ENCODE measurements around the gene PRMT3. TPM values are rescaled to one million over a fixed set of nuclear protein-coding genes. Genes with fewer than 3 reads are reported as not detected.
"Not testable (repeated sequence)": the region's sequence is repeated elsewhere in the genome, so short reads cannot be mapped to it uniquely, and the experiment has no call there.

The PRMT3 gene
- total RNA-seq, 1 experiment from 2014 or later = 22.6 TPM

DNA sequence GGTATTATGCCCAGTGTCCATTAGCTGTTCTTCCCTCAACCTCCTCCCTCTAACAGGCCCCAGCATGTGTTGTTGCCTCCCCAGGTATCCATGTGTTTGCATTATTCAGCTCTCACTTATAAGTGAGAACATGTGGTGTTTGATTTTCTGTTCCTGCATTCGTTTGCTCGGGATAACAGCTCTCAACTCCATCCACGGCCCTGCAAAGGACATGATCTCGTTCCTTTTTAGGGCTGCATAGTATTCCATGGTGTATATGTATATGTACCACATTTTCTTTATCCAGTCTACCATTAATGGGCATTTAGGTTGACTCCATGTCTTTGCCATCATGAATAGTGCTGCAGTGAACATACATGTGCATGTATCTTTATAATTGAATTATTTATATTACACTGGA lies 82.8 kb downstream of the PRMT3 start:
- Histone ChIP-seq H3K9me3 (ENCODE audit: control insufficient read depth, low read depth, low read length) (no peaks in the 10 kb centered on the region), H2BK15ac (ENCODE audit: low read depth, low read length) (no peak overlapping the region), H2AK5ac (ENCODE audit: insufficient read length, low read length) (no peak overlapping the region), H2BK20ac (ENCODE audit: low read depth, low read length, poor library complexity, severe bottlenecking) (no peak overlapping the region), H3K56ac (ENCODE audit: insufficient read length, low read depth, low read length) (no peak overlapping the region), H2AFZ (ENCODE audit: low read length) (no peak overlapping the region), H4K8ac (replicated peaks; ENCODE audit: insufficient read length, low read depth, low read length) (no peak overlapping the region), H4K91ac (ENCODE audit: insufficient read length, low read depth, low read length) (no peak overlapping the region), H4K20me1 (ENCODE audit: control insufficient read depth, insufficient read depth, insufficient read length) (no peaks in the 10 kb centered on the region), H3K79me1 (ENCODE audit: insufficient read depth, low read depth, low read length, poor library complexity, severe bottlenecking) (no peaks in the 10 kb centered on the region), H3K23ac (ENCODE audit: insufficient read length, low read depth, low read length) (no peak overlapping the region), H2BK5ac (ENCODE audit: insufficient read length, low read length) (no peak overlapping the region), H3K4me2 (ENCODE audit: insufficient read depth, insufficient read length, low read length) (no peak overlapping the region), H3T11ph (ENCODE audit: low read length) (no peak overlapping the region), H3K79me2 (ENCODE audit: insufficient read depth, low read length) (no peaks in the 10 kb centered on the region), H3K4ac (ENCODE audit: low read depth, low read length) (no peak overlapping the region), H2BK120ac (ENCODE audit: low read depth, low read length, poor library complexity, severe bottlenecking) (no peak overlapping the region), H2BK12ac (ENCODE audit: insufficient read length, low read depth, low read length) (no peak overlapping the region), H3K9ac (ENCODE audit: extremely low read depth, insufficient read length, low read length) (no peak overlapping the region), H4K5ac (ENCODE audit: insufficient read length, low read depth, low read length) (no peak overlapping the region), H3K4me1 (ENCODE audit: insufficient read depth, low read length) (peaks cover 6% of the 10 kb centered on the region; the same call in 1 of the 2 replicates), H3K18ac (ENCODE audit: insufficient read length, low read depth, low read length) (no peak overlapping the region), H3K27ac (ENCODE audit: insufficient read length, low read depth, low read length) (no peak overlapping the region), H3K14ac (ENCODE audit: insufficient read depth, low read length) (no peak overlapping the region), H3K27me3 (ENCODE audit: insufficient read depth, low read length) (no peaks in the 10 kb centered on the region), H3K23me2 (ENCODE audit: insufficient read length, low read depth, low read length, poor library complexity, severe bottlenecking) (no peaks in the 10 kb centered on the region)
- no peak overlapping the region for H3K4me3 Mint-ChIP-seq
- DNase-seq = no peak
- no peak overlapping the region for H3K27ac Mint-ChIP-seq
- peaks cover 10 to 13% (median 12%) of the 10 kb centered on the region in 3 experiments for H3K36me3 Mint-ChIP-seq (ENCODE audit: insufficient read depth in 1 of 3, low read depth in 3 of 3)
- H3K9me3 Mint-ChIP-seq = peaks cover 2 to 4% of the 10 kb centered on the region in 2 experiments; a peak in 1 of 5 replicates
- no peaks in the 10 kb centered on the region for H3K27me3 Mint-ChIP-seq (ENCODE audit: low read depth)
- peaks cover 20 to 22% of the 10 kb centered on the region in 2 experiments for H3K4me1 Mint-ChIP-seq
- no CpG with 5 or more reads among the region's 4 CpGs for WGBS (ENCODE audit: extremely low coverage, insufficient read length, low lambda C conversion rate)
- TF ChIP-seq, protein P1, sequence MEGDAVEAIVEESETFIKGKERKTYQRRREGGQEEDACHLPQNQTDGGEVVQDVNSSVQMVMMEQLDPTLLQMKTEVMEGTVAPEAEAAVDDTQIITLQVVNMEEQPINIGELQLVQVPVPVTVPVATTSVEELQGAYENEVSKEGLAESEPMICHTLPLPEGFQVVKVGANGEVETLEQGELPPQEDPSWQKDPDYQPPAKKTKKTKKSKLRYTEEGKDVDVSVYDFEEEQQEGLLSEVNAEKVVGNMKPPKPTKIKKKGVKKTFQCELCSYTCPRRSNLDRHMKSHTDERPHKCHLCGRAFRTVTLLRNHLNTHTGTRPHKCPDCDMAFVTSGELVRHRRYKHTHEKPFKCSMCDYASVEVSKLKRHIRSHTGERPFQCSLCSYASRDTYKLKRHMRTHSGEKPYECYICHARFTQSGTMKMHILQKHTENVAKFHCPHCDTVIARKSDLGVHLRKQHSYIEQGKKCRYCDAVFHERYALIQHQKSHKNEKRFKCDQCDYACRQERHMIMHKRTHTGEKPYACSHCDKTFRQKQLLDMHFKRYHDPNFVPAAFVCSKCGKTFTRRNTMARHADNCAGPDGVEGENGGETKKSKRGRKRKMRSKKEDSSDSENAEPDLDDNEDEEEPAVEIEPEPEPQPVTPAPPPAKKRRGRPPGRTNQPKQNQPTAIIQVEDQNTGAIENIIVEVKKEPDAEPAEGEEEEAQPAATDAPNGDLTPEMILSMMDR (conservative IDR thresholded peaks at IDR 0.05) = no peak

DNA sequence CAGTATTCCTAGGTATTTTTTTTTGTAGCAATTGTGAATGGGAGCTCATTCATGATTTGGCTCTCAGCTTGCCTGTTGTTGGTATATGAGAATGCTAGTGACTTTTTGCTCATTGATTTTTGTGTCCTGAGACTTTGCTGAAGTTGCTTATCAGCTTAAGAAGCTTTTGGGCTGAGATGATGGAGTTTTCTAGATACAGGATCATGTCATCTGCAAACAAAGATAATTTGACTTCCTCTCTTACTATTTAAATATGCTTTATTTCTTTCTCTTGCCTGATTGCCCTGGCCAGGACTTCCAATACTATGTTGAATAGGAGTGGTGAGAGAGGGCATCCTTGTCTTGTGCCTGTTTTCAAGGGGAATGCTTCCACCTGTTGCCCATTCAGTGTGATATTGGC lies 84.4 kb downstream of the PRMT3 start:
- H3K27ac ChIP-seq (ENCODE audit: insufficient read length, low read depth, low read length); H3K4me2 ChIP-seq (ENCODE audit: insufficient read depth, insufficient read length, low read length); H3K4me1 ChIP-seq (ENCODE audit: insufficient read depth, low read length); H3K27me3 ChIP-seq (ENCODE audit: insufficient read depth, low read length); H3K27ac Mint-ChIP-seq; H3K9me3 Mint-ChIP-seq; H3K18ac ChIP-seq (ENCODE audit: insufficient read length, low read depth, low read length); H2BK12ac ChIP-seq (ENCODE audit: insufficient read length, low read depth, low read length); H3K4me3 Mint-ChIP-seq; H3K14ac ChIP-seq (ENCODE audit: insufficient read depth, low read length); H3K79me2 ChIP-seq (ENCODE audit: insufficient read depth, low read length); H3K27me3 Mint-ChIP-seq (ENCODE audit: low read depth); H3K9me3 ChIP-seq (ENCODE audit: control insufficient read depth, low read depth, low read length); H3K4ac ChIP-seq (ENCODE audit: low read depth, low read length); H4K91ac ChIP-seq (ENCODE audit: insufficient read length, low read depth, low read length); H3K23ac ChIP-seq (ENCODE audit: insufficient read length, low read depth, low read length); H2BK120ac ChIP-seq (ENCODE audit: low read depth, low read length, poor library complexity, severe bottlenecking); H2BK5ac ChIP-seq (ENCODE audit: insufficient read length, low read length); H2AFZ ChIP-seq (ENCODE audit: low read length); H4K8ac ChIP-seq (replicated peaks; ENCODE audit: insufficient read length, low read depth, low read length); H2BK15ac ChIP-seq (ENCODE audit: low read depth, low read length); H3K56ac ChIP-seq (ENCODE audit: insufficient read length, low read depth, low read length); H2AK5ac ChIP-seq (ENCODE audit: insufficient read length, low read length); H4K20me1 ChIP-seq (ENCODE audit: control insufficient read depth, insufficient read depth, insufficient read length); H2BK20ac ChIP-seq (ENCODE audit: low read depth, low read length, poor library complexity, severe bottlenecking); H4K5ac ChIP-seq (ENCODE audit: insufficient read length, low read depth, low read length); H3K23me2 ChIP-seq (ENCODE audit: insufficient read length, low read depth, low read length, poor library complexity, severe bottlenecking); H3T11ph ChIP-seq (ENCODE audit: low read length); DNase-seq; H3K9ac ChIP-seq (ENCODE audit: extremely low read depth, insufficient read length, low read length); H3K79me1 ChIP-seq (ENCODE audit: insufficient read depth, low read depth, low read length, poor library complexity, severe bottlenecking): not testable (repeated sequence)
- Mint-ChIP-seq H3K4me1 (peaks cover 27% of the 10 kb centered on the region in 2 experiments), H3K36me3 (ENCODE audit: insufficient read depth in 1 of 3, low read depth in 3 of 3) (peaks cover 8 to 12% (median 10%) of the 10 kb centered on the region in 3 experiments)
